GM19351 (cell line): ENCODE data around the gene BICDL1.

Experiments used
- ATAC-seq: cut with Tn5 transposase; IDR thresholded peaks from one replicate; pipeline ENCODE4 v1.9.1; 2021; ENCODE audit warnings: mild to moderate bottlenecking, moderate library complexity; ENCODE audit not compliant: unreplicated experiment

Gene BICDL1

DNA sequence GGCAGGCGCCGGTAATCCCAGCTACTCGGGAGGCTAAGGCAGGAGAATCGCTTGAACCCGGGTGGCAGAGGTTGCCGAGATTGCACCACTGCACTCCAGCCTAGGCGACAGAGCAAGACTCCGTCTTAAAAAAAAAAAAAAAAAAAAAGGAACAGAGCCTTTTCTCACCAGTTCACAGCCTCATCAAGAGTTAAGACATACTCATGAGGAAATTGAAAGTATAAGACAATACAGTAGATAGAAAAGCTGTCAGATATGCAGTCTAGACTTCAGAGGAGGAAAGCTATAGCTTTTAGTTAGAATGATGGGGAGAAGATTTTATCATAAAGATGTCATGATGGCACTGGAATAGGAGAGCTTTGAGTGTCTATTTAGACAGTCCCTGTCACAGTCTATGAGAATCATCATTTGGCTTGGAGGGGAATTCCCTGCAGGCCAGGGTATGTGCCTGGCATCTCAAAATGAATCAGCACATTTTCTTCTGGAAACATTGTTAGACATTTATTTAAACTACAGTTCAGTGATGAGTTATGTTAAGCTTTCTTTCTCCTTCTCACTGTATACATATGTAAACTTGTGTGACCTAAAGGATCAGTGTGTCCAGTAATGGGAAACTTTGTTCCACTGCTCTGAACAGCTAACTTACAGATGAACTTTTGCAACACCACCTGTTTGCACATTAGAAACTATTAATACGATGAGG lies 130.4 kb downstream of the BICDL1 start:
- no peak for ATAC-seq

DNA sequence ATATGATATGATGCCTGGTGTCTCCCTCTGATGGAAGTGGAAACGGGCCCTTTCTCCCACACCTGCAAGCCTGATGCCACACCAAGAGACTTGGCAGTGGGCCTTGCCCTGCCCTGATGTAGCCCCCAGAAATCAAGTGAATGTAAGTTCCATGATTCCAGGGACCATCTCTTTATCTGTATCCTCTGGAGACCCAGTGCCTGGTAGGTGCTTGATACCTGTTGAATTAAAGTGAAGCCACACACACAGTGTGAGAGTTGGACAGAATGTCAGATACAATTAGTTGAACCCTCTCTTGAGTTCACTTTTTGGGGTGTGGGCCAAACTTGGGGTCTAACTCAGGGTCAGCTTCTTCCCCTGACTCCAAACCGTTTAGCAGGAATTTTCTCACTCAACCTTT lies 132.3 kb downstream of the BICDL1 start:
- no peak for ATAC-seq

GRCh38 chr12:120121766-120122293 lies 132.8 kb downstream of the BICDL1 start:
- ATAC-seq, result peak; percentile 45

DNA sequence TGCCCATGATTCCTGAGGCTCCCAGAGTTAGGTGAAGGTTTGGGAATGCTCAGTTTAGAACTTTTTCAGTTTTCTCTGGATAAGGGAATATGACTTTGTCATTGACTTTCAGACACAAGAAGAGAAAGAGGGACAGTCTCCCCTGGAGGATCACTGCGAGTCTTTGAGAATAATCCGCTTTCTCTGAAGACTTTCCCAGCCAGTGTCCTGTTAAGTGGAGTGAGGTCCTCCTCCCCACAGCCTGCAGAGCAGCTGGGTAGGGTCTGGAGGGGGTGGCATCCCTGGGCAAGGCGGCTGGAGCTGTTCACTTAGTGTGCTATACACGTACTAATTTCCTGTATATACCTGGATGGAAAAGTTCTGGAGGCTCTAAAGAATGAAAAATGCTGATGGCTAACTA lies 136.0 kb downstream of the BICDL1 start:
- ATAC-seq, result no peak

DNA sequence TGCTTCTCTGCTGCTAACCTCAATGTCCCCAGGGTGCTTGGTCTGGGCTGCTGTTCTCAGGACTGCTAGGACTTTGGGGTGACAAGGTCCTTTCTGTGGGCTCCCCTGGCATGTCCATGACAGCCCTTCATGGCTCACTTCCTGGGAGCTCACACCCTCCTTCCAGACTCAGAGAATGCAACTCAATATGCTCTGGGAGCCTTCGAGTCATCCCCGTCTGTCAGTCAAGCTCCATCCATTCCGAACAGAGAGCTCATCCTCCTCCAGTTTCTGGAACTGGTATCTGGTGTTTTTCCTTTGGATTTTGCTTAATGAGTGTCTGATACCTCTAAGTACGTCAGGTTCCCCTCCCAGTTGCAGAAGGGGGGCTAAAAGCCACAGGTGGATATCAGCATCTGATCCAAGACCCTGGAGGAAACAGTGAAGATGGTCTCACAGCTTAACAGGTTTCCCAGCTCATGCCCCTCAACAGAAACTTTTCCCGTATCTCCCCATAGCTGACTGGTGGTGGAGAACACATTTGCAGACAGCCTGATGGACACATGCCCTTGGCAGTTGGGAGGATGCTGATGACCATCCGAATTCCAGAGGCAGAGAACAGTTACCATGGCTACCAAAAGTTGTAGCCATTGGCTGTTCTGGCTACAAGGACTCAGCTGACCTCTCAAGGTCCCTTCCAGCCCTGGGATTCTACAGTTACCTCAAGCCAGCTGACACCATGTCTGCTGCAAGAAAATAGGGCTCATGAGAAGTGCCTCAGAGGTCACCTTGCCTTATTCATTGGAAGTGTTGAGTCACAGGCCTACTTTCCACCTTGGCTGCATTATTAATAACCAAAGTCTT lies 137.0 kb downstream of the BICDL1 start:
- no peak for ATAC-seq

DNA sequence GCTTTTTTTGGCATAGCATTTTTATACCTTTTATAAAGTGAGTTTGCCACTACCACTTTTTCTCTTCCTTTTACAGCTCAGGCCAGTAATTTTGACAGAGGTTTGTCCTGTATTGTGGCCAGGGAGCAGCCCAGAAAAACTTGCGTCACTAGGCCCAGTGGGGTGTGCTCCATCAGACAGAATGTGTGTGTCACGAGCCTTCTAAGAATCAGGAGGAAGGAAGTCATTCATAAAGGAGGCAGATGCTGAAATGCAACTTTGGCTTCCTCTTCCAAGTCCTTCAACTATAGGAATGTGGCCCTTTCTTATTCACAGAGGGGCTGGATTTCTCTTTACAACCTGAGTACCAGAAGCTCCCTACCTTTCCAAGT lies 137.6 kb downstream of the BICDL1 start:
- no peak for ATAC-seq

GRCh38 chr12:120130011-120130410 lies 141.0 kb downstream of the BICDL1 start:
- no peak for ATAC-seq

GRCh38 chr12:120131116-120131515 lies 142.1 kb downstream of the BICDL1 start:
- ATAC-seq, result no peak

GRCh38 chr12:120132054-120132836 lies 143.2 kb downstream of the BICDL1 start:
- ATAC-seq, result no peak

GRCh38 chr12:120132863-120133385 lies 143.9 kb downstream of the BICDL1 start:
- ATAC-seq, result peak; percentile 96

GRCh38 chr12:120134307-120134980 lies 145.4 kb downstream of the BICDL1 start:
- ATAC-seq, result no peak

DNA sequence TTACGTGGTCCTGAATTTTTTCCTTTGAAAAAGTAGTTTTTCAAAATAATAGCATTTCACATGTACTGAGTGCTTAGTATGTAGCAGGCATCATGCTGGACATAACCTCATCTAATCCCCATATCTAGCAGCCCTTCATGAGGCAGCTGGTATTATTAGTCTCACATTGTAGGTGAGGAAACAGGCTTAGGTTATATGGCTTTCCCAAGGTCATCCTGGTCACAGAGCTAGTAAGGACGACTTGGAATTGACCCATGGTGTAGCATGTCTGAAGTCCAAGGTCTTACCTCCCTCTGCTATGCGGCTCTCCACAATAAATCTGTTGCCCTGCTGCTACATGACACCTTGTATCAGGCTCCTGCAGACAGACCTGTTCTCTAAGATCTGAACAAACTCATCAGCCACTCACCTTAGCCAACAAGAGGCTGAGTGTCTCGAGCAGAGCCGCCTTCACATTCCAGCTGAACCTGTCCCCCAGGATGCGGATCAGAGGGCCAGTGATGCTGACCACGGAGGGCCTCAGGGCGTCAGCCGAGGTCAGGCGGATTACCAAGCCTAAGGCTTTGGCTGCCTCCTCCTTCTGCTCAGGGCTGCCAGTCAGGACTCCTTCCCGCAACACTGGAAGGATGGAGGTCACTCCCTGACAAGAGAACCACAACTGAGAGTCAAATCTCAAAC lies 147.2 kb downstream of the BICDL1 start:
- ATAC-seq, result no peak

DNA sequence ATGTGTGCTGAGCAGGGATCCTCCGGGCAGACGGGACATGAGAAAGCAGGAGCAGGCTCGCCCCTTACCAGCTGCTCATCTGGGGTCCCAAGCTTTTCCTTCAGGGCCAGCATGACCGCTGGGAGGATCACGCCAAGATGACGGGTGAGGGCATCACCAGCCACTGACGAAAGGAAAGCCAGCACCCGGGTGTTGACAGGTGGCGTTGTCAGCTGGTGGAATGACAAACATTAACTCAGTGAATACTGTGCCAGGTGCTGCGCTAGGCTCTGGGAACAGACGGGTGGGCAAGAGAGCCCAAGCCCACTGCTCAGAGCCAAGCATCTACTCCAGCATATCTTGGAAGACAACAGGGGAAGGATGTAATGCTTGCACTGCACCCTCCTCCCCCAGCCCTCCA lies 148.8 kb downstream of the BICDL1 start:
- no peak for ATAC-seq

GRCh38 chr12:120138366-120138765 lies 149.3 kb downstream of the BICDL1 start:
- no peak for ATAC-seq

GRCh38 chr12:120139958-120140357 lies 150.9 kb downstream of the BICDL1 start:
- ATAC-seq, result no peak

DNA sequence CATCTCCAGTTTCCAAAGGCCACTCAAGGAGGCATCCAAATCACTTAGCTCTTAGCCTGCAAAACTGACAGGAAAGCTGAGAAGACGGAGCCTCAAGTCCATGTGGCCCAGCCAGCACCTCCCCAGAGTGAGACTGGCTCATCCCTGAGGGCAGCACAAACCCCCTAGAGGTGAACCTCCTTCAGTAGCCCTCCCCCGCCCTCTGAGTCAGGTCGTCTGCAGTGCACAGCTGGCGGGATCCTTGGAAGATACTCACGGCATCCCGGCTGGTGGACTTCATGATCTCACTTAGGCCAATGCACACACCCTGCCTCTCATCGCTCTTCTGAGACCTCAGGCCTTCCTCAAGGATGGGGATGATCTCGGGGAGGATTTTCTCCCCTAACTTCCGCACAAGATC lies 151.6 kb downstream of the BICDL1 start:
- ATAC-seq, result no peak

- ATAC-seq, result no peak
These were observed 152.3 kb downstream of the BICDL1 start for GRCh38 chr12:120141336-120141735.

DNA sequence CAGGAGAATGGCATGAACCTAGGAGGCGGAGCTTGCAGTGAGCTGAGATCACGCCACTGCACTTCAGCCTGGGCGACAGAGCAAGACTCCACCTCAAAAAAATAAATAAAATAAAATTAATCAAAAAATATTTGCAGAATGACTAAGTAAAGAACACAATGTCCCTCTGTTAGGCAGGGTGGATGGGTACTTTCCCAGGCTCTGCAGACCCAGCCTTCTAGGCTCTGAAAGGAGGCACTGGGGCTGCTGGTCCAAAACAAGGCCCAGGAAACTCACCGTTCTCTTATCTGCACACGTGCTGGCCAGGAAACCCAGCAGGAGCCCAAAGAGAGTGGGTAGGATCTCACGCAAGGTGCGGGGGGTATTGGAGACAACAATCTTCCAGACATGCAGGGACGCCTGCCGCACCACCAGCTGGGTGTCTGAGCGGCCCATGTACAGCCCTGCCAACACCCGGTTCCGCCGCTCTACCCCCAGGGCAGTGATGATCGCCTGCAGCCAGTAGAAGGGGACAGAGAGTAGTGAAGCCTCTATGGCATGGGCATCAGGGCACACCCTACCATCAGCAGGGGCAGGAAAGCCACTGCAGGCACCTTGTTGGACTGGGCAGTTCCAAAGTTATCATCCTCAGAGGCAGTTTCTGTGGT lies 153.3 kb downstream of the BICDL1 start:
- no peak for ATAC-seq
